ENCODE results near the gene FGD1.
"Not testable (repeated sequence)": the region's sequence is repeated elsewhere in the genome, so short reads cannot be mapped to it uniquely, and the experiment has no call there.

FGD1 gene

GRCh38 chrX:54495814-54496516, at the start of gene FGD1:
Gene FGD1 (minus strand): TSS chrX:54496234. CDS start chrX:54495432, 802 bp downstream.
- DNase-seq = peak in 43 of 56 donors; percentile 1 to 65 (median 25)

- not testable (repeated sequence) for DNase-seq
Measured at GRCh38 chrX:54542239-54542638, 46.2 kb upstream of the FGD1 start.

GRCh38 chrX:54540289-54540688, 44.3 kb upstream of the FGD1 start:
- DNase-seq = no peak

GRCh38 chrX:54534271-54534670, 38.2 kb upstream of the FGD1 start:
- DNase-seq = no peak

- peak in 5 of 56 donors; percentile 0 to 37 (median 15) for DNase-seq
Measured at GRCh38 chrX:54530357-54530900, 34.4 kb upstream of the FGD1 start.

- DNase-seq = peak; percentile 18 to 91 (median 76)
Measured at GRCh38 chrX:54529552-54530356, 33.7 kb upstream of the FGD1 start, which contains the start of gene GNL3L. Gene GNL3L (plus strand): TSS chrX:54530219. CDS start chrX:54532567, 2,348 bp downstream.

GRCh38 chrX:54529151-54529550, 33.1 kb upstream of the FGD1 start:
- peak in 4 of 56 donors; percentile 0 to 38 (median 8) for DNase-seq

- DNase-seq = no peak
Measured at GRCh38 chrX:54509400-54509799, 13.4 kb upstream of the FGD1 start.

- no peak for DNase-seq
Measured at GRCh38 chrX:54496936-54497335, 902 bp upstream of the FGD1 start.

GRCh38 chrX:54496517-54496852, 451 bp upstream of the FGD1 start:
- peak in 3 of 56 donors; percentile 6 to 31 (median 8) for DNase-seq

- DNase-seq = peak in 6 of 56 donors; percentile 5 to 21 (median 13)
Measured at GRCh38 chrX:54494989-54495813, 833 bp downstream of the FGD1 start.

GRCh38 chrX:54494166-54494988, 1.7 kb downstream of the FGD1 start:
- no peak for DNase-seq

GRCh38 chrX:54492340-54492739, 3.7 kb downstream of the FGD1 start:
- DNase-seq = peak in 2 of 56 donors; percentile 5 to 12

GRCh38 chrX:54489819-54490218, 6.2 kb downstream of the FGD1 start:
- DNase-seq = not testable (repeated sequence)

GRCh38 chrX:54484666-54485065, 11.4 kb downstream of the FGD1 start:
- DNase-seq = no peak

- peak in 8 of 56 donors; percentile 0 to 21 (median 4) for DNase-seq
Measured at GRCh38 chrX:54483946-54484345, 12.1 kb downstream of the FGD1 start.

- DNase-seq = no peak
Measured at GRCh38 chrX:54482839-54483593, 13.0 kb downstream of the FGD1 start.

GRCh38 chrX:54479136-54480111, 16.6 kb downstream of the FGD1 start:
- DNase-seq = no peak
